ENCODE results near the gene EPOP. TPM values are rescaled to one million over a fixed set of nuclear protein-coding genes. Genes with fewer than 3 reads are reported as not detected.

Gene EPOP
- total and polyA plus RNA-seq, 2 of the 13 experiments (the other 11 are each of a cell fraction or from before 2014, with no cell fraction given): 14.7 to 37.8 TPM

DNA sequence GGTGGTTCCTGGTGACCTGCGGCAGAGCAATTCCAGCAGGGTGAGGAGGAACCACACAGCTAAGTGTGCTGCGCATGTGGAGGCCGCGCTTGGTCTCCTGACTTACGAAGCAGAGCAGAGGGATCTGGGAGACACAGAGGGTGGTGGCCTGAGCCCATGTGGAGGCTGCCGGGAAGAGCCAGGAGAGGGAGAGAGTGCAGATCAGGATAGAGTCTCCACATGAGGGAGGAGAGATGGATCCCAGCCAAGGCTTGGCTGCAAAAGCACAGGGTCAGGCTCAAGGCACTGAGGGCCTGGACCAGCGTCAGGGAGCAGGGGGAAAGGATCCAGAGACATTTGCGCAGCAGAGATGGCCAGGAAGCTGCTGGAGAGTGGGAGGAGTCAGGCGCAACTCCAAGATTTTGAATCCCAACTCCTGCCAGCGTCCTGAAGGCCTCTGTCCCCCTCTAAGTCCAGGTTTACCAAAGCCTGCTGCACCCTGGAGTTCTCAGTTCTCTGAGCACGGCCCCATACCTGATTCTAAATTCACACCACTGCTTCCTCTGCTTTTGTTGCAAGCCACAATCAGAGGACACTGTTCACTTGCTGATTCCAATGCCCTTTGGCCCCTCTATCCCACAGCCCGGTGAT, 19.1 kb upstream of the EPOP start (continued):
- TF ChIP-seq, protein P1, sequence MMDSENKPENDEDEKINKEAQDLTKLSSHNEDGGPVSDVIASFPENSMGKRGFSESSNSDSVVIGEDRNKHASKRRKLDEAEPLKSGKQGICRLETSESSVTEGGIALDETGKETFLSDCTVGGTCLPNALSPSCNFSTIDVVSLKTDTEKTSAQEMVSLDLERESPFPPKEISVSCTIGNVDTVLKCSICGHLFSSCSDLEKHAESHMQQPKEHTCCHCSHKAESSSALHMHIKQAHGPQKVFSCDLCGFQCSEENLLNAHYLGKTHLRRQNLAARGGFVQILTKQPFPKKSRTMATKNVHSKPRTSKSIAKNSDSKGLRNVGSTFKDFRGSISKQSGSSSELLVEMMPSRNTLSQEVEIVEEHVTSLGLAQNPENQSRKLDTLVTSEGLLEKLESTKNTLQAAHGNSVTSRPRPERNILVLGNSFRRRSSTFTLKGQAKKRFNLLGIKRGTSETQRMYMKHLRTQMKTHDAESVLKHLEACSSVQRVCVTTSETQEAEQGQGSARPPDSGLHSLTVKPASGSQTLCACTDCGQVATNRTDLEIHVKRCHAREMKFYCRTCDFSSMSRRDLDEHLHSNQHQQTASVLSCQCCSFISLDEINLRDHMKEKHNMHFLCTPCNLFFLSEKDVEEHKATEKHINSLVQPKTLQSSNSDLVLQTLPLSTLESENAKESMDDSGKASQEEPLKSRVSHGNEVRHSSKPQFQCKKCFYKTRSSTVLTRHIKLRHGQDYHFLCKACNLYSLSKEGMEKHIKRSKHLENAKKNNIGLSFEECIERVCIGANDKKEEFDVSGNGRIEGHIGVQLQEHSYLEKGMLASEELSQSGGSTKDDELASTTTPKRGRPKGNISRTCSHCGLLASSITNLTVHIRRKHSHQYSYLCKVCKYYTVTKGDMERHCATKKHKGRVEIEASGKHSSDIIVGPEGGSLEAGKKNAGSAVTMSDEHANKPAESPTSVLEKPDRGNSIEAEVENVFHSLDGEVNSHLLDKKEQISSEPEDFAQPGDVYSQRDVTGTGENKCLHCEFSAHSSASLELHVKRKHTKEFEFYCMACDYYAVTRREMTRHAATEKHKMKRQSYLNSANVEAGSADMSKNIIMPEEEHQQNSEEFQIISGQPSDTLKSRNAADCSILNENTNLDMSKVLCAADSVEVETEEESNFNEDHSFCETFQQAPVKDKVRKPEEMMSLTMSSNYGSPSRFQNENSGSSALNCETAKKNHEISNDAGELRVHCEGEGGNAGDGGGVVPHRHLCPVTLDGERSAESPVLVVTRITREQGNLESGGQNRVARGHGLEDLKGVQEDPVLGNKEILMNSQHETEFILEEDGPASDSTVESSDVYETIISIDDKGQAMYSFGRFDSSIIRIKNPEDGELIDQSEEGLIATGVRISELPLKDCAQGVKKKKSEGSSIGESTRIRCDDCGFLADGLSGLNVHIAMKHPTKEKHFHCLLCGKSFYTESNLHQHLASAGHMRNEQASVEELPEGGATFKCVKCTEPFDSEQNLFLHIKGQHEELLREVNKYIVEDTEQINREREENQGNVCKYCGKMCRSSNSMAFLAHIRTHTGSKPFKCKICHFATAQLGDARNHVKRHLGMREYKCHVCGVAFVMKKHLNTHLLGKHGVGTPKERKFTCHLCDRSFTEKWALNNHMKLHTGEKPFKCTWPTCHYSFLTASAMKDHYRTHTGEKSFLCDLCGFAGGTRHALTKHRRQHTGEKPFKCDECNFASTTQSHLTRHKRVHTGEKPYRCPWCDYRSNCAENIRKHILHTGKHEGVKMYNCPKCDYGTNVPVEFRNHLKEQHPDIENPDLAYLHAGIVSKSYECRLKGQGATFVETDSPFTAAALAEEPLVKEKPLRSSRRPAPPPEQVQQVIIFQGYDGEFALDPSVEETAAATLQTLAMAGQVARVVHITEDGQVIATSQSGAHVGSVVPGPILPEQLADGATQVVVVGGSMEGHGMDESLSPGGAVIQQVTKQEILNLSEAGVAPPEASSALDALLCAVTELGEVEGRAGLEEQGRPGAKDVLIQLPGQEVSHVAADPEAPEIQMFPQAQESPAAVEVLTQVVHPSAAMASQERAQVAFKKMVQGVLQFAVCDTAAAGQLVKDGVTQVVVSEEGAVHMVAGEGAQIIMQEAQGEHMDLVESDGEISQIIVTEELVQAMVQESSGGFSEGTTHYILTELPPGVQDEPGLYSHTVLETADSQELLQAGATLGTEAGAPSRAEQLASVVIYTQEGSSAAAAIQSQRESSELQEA (CRISPR knock-in tag; IDR thresholded peaks at IDR 0.05; ENCODE audit: not compliant biosample characterization): no peak
- TF ChIP-seq ZNF367 (CRISPR knock-in tag; IDR thresholded peaks at IDR 0.05; ENCODE audit: borderline replicate concordance) (no peak), XBP1 (CRISPR knock-in tag; IDR thresholded peaks at IDR 0.05) (no peak), RFX3 (CRISPR knock-in tag; IDR thresholded peaks at IDR 0.05) (no peak), TBX2 (CRISPR knock-in tag; IDR thresholded peaks at IDR 0.05; ENCODE audit: borderline replicate concordance) (peak; percentile 69), FIP1L1 (IDR thresholded peaks at IDR 0.05; ENCODE audit: borderline replicate concordance, insufficient read depth, low read depth, low read length) (0 out of 2 replicates have a peak, but pooled peaks have one; percentile 25), HNRNPUL1 (IDR thresholded peaks at IDR 0.05; ENCODE audit: low read depth, low read length) (no peak), CAMTA2 (CRISPR knock-in tag; IDR thresholded peaks at IDR 0.05; ENCODE audit: borderline replicate concordance) (no peak), SMAD1 (CRISPR knock-in tag; IDR thresholded peaks at IDR 0.05; ENCODE audit: borderline replicate concordance, low read depth) (no peak), MAFK (conservative IDR thresholded peaks at IDR 0.05 in 1 of 2, IDR thresholded peaks at IDR 0.05 in 1 of 2; ENCODE audit: low read length in 2 of 2) (no peak), ZNF17 (CRISPR knock-in tag; IDR thresholded peaks at IDR 0.05) (no peak), ZKSCAN8 (CRISPR knock-in tag; IDR thresholded peaks at IDR 0.05; ENCODE audit: borderline replicate concordance) (0 out of 2 replicates have a peak, but pooled peaks have one; percentile 25), DMAP1 (CRISPR knock-in tag; IDR thresholded peaks at IDR 0.05) (peak; percentile 59)
- TF ChIP-seq, protein P2, sequence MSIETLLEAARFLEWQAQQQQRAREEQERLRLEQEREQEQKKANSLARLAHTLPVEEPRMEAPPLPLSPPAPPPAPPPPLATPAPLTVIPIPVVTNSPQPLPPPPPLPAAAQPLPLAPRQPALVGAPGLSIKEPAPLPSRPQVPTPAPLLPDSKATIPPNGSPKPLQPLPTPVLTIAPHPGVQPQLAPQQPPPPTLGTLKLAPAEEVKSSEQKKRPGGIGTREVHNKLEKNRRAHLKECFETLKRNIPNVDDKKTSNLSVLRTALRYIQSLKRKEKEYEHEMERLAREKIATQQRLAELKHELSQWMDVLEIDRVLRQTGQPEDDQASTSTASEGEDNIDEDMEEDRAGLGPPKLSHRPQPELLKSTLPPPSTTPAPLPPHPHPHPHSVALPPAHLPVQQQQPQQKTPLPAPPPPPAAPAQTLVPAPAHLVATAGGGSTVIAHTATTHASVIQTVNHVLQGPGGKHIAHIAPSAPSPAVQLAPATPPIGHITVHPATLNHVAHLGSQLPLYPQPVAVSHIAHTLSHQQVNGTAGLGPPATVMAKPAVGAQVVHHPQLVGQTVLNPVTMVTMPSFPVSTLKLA (IDR thresholded peaks at IDR 0.05): no peak
- TF ChIP-seq, protein P3, sequence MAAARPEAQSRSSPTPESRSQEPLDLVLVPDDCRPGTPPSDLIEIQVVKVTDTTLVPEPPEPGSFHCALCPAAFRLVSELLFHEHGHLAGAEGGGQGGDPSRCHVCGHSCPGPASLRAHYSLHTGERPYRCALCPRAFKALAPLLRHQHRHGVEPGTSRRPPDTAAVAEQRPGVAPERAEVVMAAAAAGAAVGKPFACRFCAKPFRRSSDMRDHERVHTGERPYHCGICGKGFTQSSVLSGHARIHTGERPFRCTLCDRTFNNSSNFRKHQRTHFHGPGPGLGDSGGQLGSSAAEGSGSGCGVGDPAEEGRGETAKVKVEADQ (CRISPR knock-in tag; IDR thresholded peaks at IDR 0.05; ENCODE audit: borderline replicate concordance): no peak
- TF ChIP-seq, protein P4, sequence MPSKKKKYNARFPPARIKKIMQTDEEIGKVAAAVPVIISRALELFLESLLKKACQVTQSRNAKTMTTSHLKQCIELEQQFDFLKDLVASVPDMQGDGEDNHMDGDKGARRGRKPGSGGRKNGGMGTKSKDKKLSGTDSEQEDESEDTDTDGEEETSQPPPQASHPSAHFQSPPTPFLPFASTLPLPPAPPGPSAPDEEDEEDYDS (CRISPR knock-in tag; IDR thresholded peaks at IDR 0.05): no peak
- TF ChIP-seq, protein P5, sequence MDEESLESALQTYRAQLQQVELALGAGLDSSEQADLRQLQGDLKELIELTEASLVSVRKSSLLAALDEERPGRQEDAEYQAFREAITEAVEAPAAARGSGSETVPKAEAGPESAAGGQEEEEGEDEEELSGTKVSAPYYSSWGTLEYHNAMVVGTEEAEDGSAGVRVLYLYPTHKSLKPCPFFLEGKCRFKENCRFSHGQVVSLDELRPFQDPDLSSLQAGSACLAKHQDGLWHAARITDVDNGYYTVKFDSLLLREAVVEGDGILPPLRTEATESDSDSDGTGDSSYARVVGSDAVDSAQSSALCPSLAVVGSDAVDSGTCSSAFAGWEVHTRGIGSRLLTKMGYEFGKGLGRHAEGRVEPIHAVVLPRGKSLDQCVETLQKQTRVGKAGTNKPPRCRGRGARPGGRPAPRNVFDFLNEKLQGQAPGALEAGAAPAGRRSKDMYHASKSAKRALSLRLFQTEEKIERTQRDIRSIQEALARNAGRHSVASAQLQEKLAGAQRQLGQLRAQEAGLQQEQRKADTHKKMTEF (CRISPR knock-in tag; IDR thresholded peaks at IDR 0.05): peak; percentile 19; the same call in 1 of the 2 replicates
